Colonic mucosa (tissue), 4 donors: Measurements from ENCODE around the gene USP25. TPM values are rescaled to one million over a fixed set of nuclear protein-coding genes. Genes with fewer than 3 reads are reported as not detected.

Source experiments
- DNase-seq: peaks from one replicate; pipeline ENCODE4 v3.0.0-alpha.2; 2020
- H3K27ac ChIP-seq: fragments of 200-600 bp; one replicate; pipeline ENCODE4 v1.8.0; 2021
- H3K27me3 ChIP-seq: fragments of 200-600 bp; one replicate; pipeline ENCODE4 v1.8.0; 2021
- H3K36me3 ChIP-seq: fragments of 200-600 bp; one replicate; pipeline ENCODE4 v1.8.0; 2021
- H3K4me1 ChIP-seq: fragments of 200-600 bp; one replicate; pipeline ENCODE4 v1.8.0; 2021; ENCODE audit warnings: mild to moderate bottlenecking
- H3K4me3 ChIP-seq: fragments of 200-600 bp; one replicate; pipeline ENCODE4 v1.8.0; 2021
- H3K9ac ChIP-seq, 2 donors: one replicate each; pipeline ENCODE4 v1.7.0; 2013; ENCODE audit warnings: control low read depth in 2 of 2, low read depth in 2 of 2, low read length in 2 of 2
- H3K9me3 ChIP-seq: fragments of 200-600 bp; one replicate; pipeline ENCODE4 v1.8.0; 2021
- intact Hi-C: fragments of 100-400 bp; cut with DNase I; formaldehyde crosslinking; loops from one replicate; pipeline ENCODE4 v1.14.1; 2022
- total RNA-seq, 2 donors: library from RNA; stranded (reverse); fragmentation: NEBNext Ultra II Directional in 1 of 2; extraction: Animal tissue kit (Norgen Biotek cat#: 25700) in 1 of 2; gene quantifications; one replicate each; pipeline ENCODE4 v1.2.1, GENCODE V29; 2021
- TF ChIP-seq, protein P1 (sequence below): fragments of 200-600 bp; IDR thresholded peaks from one replicate; pipeline ENCODE4 v1.8.0; 2022; ENCODE audit warnings: antibody characterized with exemption, mild to moderate bottlenecking
- donor health status: healthy.
- donor health status: DM: no; HTN: no; CAD: no.
- donor health status: DM: no; HTN: no; CAD: no.

The USP25 gene
- total RNA-seq, 2 donors from 2014 or later = 30.5 to 46.7 TPM

GRCh38 chr21:15868940-15869339, 139.2 kb downstream of the USP25 start:
- intact Hi-C loops = no loop called here
- no peak overlapping the region for H3K27ac ChIP-seq
- no peak overlapping the region for H3K4me3 ChIP-seq
- H3K9ac ChIP-seq = no peak overlapping the region
- no peaks in the 10 kb centered on the region for H3K36me3 ChIP-seq
- no peaks in the 10 kb centered on the region for H3K27me3 ChIP-seq
- no peak for DNase-seq
- H3K4me1 ChIP-seq = no peaks in the 10 kb centered on the region
- TF ChIP-seq, protein P1, sequence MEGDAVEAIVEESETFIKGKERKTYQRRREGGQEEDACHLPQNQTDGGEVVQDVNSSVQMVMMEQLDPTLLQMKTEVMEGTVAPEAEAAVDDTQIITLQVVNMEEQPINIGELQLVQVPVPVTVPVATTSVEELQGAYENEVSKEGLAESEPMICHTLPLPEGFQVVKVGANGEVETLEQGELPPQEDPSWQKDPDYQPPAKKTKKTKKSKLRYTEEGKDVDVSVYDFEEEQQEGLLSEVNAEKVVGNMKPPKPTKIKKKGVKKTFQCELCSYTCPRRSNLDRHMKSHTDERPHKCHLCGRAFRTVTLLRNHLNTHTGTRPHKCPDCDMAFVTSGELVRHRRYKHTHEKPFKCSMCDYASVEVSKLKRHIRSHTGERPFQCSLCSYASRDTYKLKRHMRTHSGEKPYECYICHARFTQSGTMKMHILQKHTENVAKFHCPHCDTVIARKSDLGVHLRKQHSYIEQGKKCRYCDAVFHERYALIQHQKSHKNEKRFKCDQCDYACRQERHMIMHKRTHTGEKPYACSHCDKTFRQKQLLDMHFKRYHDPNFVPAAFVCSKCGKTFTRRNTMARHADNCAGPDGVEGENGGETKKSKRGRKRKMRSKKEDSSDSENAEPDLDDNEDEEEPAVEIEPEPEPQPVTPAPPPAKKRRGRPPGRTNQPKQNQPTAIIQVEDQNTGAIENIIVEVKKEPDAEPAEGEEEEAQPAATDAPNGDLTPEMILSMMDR = no peak
- no peaks in the 10 kb centered on the region for H3K9me3 ChIP-seq

- intact Hi-C loops = no loop called here
- Histone ChIP-seq H3K9ac (no peak overlapping the region), H3K27me3 (no peaks in the 10 kb centered on the region), H3K27ac (no peak overlapping the region), H3K36me3 (no peaks in the 10 kb centered on the region), H3K4me1 (no peaks in the 10 kb centered on the region), H3K4me3 (no peak overlapping the region), H3K9me3 (no peaks in the 10 kb centered on the region)
- DNase-seq = no peak
- TF ChIP-seq, protein P1 = no peak
Measured at GRCh38 chr21:15870819-15871218, 141.0 kb downstream of the USP25 start.

DNA sequence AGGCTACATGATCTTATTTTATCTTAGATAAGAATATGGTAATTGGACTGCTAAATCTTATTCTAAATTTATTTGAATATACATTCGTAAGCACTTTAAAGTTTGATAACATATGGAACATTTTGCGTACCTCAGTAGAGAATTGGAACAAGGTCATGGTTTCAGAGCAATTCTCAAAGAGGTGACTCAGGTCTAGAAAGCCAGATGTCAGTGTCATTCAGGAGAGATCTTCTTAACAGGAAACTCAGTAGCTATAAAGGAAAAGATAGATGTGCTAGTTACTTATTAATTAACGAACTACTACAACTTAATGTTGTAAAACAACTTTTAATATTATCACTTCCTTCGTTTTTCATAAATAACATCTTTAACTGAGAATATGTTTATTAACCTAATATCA, 142.5 kb downstream of the USP25 start:
- TF ChIP-seq, protein P1 = no peak
- Histone ChIP-seq H3K27me3 (no peaks in the 10 kb centered on the region), H3K9me3 (no peaks in the 10 kb centered on the region), H3K9ac (no peak overlapping the region), H3K4me3 (no peak overlapping the region), H3K27ac (no peak overlapping the region), H3K36me3 (no peaks in the 10 kb centered on the region), H3K4me1 (no peaks in the 10 kb centered on the region)
- DNase-seq = no peak
- intact Hi-C loops = no loop called here

DNA sequence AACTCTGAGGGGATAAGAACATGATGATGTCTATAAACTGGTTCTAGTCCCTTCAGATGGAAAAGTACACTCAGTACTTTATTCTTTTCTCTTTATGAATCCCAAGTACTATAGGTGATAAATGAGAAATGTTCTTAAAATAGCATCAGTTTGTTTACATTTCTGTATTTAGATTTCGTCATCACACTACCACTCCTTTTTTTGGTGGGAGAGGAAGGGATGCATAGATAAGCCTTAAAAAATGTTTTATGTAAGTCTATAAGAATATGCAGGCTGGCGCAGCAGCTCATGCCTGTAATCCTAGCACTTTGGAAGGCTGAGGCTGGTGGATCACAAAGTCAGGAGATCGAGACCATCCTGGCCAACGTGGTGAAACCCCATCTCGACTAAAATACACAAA, 144.8 kb downstream of the USP25 start:
- H3K9ac ChIP-seq = no peak overlapping the region
- DNase-seq = no peak
- H3K4me1 ChIP-seq = no peaks in the 10 kb centered on the region
- no peak overlapping the region for H3K4me3 ChIP-seq
- H3K27ac ChIP-seq = no peak overlapping the region
- no peaks in the 10 kb centered on the region for H3K36me3 ChIP-seq
- H3K9me3 ChIP-seq = no peaks in the 10 kb centered on the region
- H3K27me3 ChIP-seq = no peaks in the 10 kb centered on the region
- TF ChIP-seq, protein P1 = no peak
- intact Hi-C loops = no loop called here

- H3K4me3 ChIP-seq = no peak overlapping the region
- H3K27me3 ChIP-seq = no peaks in the 10 kb centered on the region
- intact Hi-C loops = no loop called here
- TF ChIP-seq, protein P1 = no peak
- no peak for DNase-seq
- H3K27ac ChIP-seq = no peak overlapping the region
- no peaks in the 10 kb centered on the region for H3K36me3 ChIP-seq
- no peak overlapping the region for H3K9ac ChIP-seq
- H3K4me1 ChIP-seq = no peaks in the 10 kb centered on the region
- no peaks in the 10 kb centered on the region for H3K9me3 ChIP-seq
Measured at GRCh38 chr21:15875286-15875685, 145.5 kb downstream of the USP25 start.

GRCh38 chr21:15893902-15894301, 164.1 kb downstream of the USP25 start:
- TF ChIP-seq, protein P1 = no peak
- H3K27me3 ChIP-seq = no peaks in the 10 kb centered on the region
- no peak overlapping the region for H3K27ac ChIP-seq
- no peak overlapping the region for H3K4me3 ChIP-seq
- intact Hi-C loops = no loop called here
- no peak overlapping the region for H3K9ac ChIP-seq
- no peak for DNase-seq
- H3K36me3 ChIP-seq = no peaks in the 10 kb centered on the region
- no peaks in the 10 kb centered on the region for H3K4me1 ChIP-seq
- no peaks in the 10 kb centered on the region for H3K9me3 ChIP-seq
